Neural cell (in vitro differentiated cells): Measurements from ENCODE around the gene TEX2.

Experiments
- CTCF ChIP-seq: fragments of 450-650 bp; IDR thresholded peaks from 2 replicates; pipeline ENCODE4 v1.5.1; 2014; ENCODE audit warnings: antibody characterized with exemption, mild to moderate bottlenecking, moderate library complexity; ENCODE audit not compliant: poor library complexity, severe bottlenecking
- MXI1 ChIP-seq: fragments of 450-650 bp; conservative IDR thresholded peaks from 2 replicates; pipeline ENCODE4 v1.6.1; 2014; ENCODE audit warnings: antibody characterized with exemption, mild to moderate bottlenecking; ENCODE audit not compliant: poor library complexity, severe bottlenecking
- TAF1 ChIP-seq: IDR thresholded peaks from 2 replicates; pipeline ENCODE4 v1.6.1; 2012; ENCODE audit warnings: low read depth

- TF ChIP-seq MXI1 (no peak), TAF1 (no peak), CTCF (no peak)
Observed at GRCh38 chr17:64174686-64175456, 88.2 kb downstream of the TEX2 start.
